HepG2 (cell line): Measurements from ENCODE around the gene TFRC. TPM values are rescaled to one million over a fixed set of nuclear protein-coding genes. Genes with fewer than 3 reads are reported as not detected.
A peak's percentile ranks its signal among the peaks of the same experiment; 100 is the strongest.

Source experiments
- ARNT ChIP-seq: fragments of 450-650 bp; IDR thresholded peaks from 2 replicates; pipeline ENCODE4 v1.6.1; 2017
- BCL6 ChIP-seq: IDR thresholded peaks from 2 replicates; pipeline ENCODE4 v1.6.1; 2016; ENCODE audit warnings: missing genetic modification reagents, missing compliant biosample characterization
- CEBPB ChIP-seq: IDR thresholded peaks from 2 replicates; pipeline ENCODE4 v1.6.1; 2011; ENCODE audit warnings: low read depth, low read length, improper control_type of control experiment, borderline replicate concordance
- FOXK2 ChIP-seq: fragments of 450-650 bp; IDR thresholded peaks from 2 replicates; pipeline ENCODE4 v1.6.1; 2016
- GABPB1 ChIP-seq: IDR thresholded peaks from 2 replicates; pipeline ENCODE4 v1.6.1; 2016; ENCODE audit warnings: mild to moderate bottlenecking, missing genetic modification reagents, moderate library complexity, missing compliant biosample characterization
- NFE2 ChIP-seq: sonication (generic); formaldehyde crosslinking; IDR thresholded peaks from 2 replicates; pipeline ENCODE4 v1.4.0; 2020; ENCODE audit warnings: missing genetic modification reagents
- POLR2G ChIP-seq: fragments of 200-400 bp; formaldehyde crosslinking; IDR thresholded peaks from 2 replicates; pipeline ENCODE4 v1.6.1; 2018; ENCODE audit warnings: mild to moderate bottlenecking, low read depth, low read length, moderate library complexity
- RBAK ChIP-seq: sonication (generic); formaldehyde crosslinking; IDR thresholded peaks from 2 replicates; pipeline ENCODE4 v1.5.1; 2020; ENCODE audit warnings: mild to moderate bottlenecking, missing genetic modification reagents
- SIN3B ChIP-seq: fragments of 150-350 bp; IDR thresholded peaks from 2 replicates; pipeline ENCODE4 v1.6.1; 2014; ENCODE audit warnings: low read length
- SMAD1 ChIP-seq: sonication (generic); formaldehyde crosslinking; IDR thresholded peaks from 2 replicates; pipeline ENCODE4 v1.4.0; 2020; ENCODE audit warnings: missing genetic modification reagents, low read depth, mild to moderate bottlenecking, borderline replicate concordance
- SMARCC2 ChIP-seq: fragments of 450-650 bp; IDR thresholded peaks from 2 replicates; pipeline ENCODE4 v1.6.1; 2017; ENCODE audit warnings: antibody characterized with exemption, mild to moderate bottlenecking
- SOX13 ChIP-seq, 3 experiments: fragments of 450-650 bp in 1 of 3; sonication (generic) in 1 of 3; formaldehyde crosslinking in 1 of 3; IDR thresholded peaks in 2 of 3; conservative IDR thresholded peaks in 1 of 3; 2 replicates each; pipeline versions ENCODE4 v1.5.0 to v1.6.1; 2016 to 2020; ENCODE audit warnings: antibody characterized with exemption in 1 of 3, mild to moderate bottlenecking in 1 of 3, missing compliant biosample characterization in 1 of 3, missing genetic modification reagents in 1 of 3, moderate library complexity in 1 of 3
- SP5 ChIP-seq: IDR thresholded peaks from 2 replicates; pipeline ENCODE4 v1.6.1; 2016; ENCODE audit warnings: low read depth, borderline replicate concordance
- ZBTB8A ChIP-seq: sonication (generic); formaldehyde crosslinking; IDR thresholded peaks from 2 replicates; pipeline ENCODE4 v1.4.0; 2020; ENCODE audit warnings: mild to moderate bottlenecking, low read depth, missing genetic modification reagents, borderline replicate concordance
- ZFY ChIP-seq: sonication (generic); formaldehyde crosslinking; IDR thresholded peaks from 2 replicates; pipeline ENCODE4 v1.4.0; 2020; ENCODE audit warnings: missing genetic modification reagents
- ZNF460 ChIP-seq: sonication (generic); formaldehyde crosslinking; IDR thresholded peaks from 2 replicates; pipeline ENCODE4 v1.5.1; 2020; ENCODE audit warnings: missing genetic modification reagents, mild to moderate bottlenecking, borderline replicate concordance
- ZNF546 ChIP-seq: sonication (generic); formaldehyde crosslinking; conservative IDR thresholded peaks from 2 replicates; pipeline ENCODE4 v1.8.1; 2023; ENCODE audit warnings: mild to moderate bottlenecking, missing genetic modification reagents
- polyA plus RNA-seq, 8 experiments: library from polyadenylated mRNA; depleted of rRNA in 3 of 8; stranded (reverse) in 7 of 8; unstranded in 1 of 8; fragments of >200 nt; fragmentation: Illumina TruSeq in 4 of 8; extraction: Trizol in 4 of 8; gene quantifications; 2 replicates each; pipeline versions ENCODE4 v1.2.1 to v1.2.3, GENCODE V29; 2011 to 2016; ENCODE audit warnings: low read depth in 4 of 8, missing spikeins in 1 of 8, mixed read lengths in 1 of 8; ENCODE audit not compliant: insufficient read depth in 1 of 8
- total RNA-seq, 5 experiments: library from RNA; depleted of rRNA; stranded (reverse); fragments of >200 nt; fragmentation: Illumina TruSeq; extraction: Trizol; gene quantifications; 2 replicates each; pipeline ENCODE4 v1.2.3, GENCODE V29; 2016; ENCODE audit warnings: low read depth in 1 of 5
- TF ChIP-seq, protein P1 (sequence below): fragments of 450-650 bp; IDR thresholded peaks from 2 replicates; pipeline ENCODE4 v1.6.1; 2017
- TF ChIP-seq, protein P2 (sequence below): IDR thresholded peaks from 2 replicates; pipeline ENCODE4 v1.6.1; 2012; ENCODE audit warnings: inconsistent platforms
- TF ChIP-seq, protein P3 (sequence below): sonication (generic); formaldehyde crosslinking; conservative IDR thresholded peaks from 2 replicates; pipeline ENCODE4 v1.4.0; 2020; ENCODE audit warnings: missing genetic modification reagents
- TF ChIP-seq, protein P4 (sequence below): sonication (generic); formaldehyde crosslinking; IDR thresholded peaks from 2 replicates; pipeline ENCODE4 v1.8.1; 2023; ENCODE audit warnings: missing genetic modification reagents, mild to moderate bottlenecking, borderline replicate concordance
- TF ChIP-seq, protein P5 (sequence below): sonication (generic); formaldehyde crosslinking; IDR thresholded peaks from 2 replicates; pipeline ENCODE4 v1.5.0; 2020; ENCODE audit warnings: missing genetic modification reagents, mild to moderate bottlenecking, borderline replicate concordance
- TF ChIP-seq, protein P6 (sequence below): IDR thresholded peaks from 2 replicates; pipeline ENCODE4 v1.6.1; 2016; ENCODE audit warnings: mild to moderate bottlenecking, missing biosample characterization, missing genetic modification reagents
- TF ChIP-seq, protein P7 (sequence below): sonication (generic); formaldehyde crosslinking; IDR thresholded peaks from 2 replicates; pipeline ENCODE4 v1.5.0; 2020; ENCODE audit warnings: missing genetic modification reagents

Gene TFRC
- total and polyA plus RNA-seq, 2 of the 13 experiments (the other 11 are each of a cell fraction or from before 2014, with no cell fraction given): 188 to 274 TPM

DNA sequence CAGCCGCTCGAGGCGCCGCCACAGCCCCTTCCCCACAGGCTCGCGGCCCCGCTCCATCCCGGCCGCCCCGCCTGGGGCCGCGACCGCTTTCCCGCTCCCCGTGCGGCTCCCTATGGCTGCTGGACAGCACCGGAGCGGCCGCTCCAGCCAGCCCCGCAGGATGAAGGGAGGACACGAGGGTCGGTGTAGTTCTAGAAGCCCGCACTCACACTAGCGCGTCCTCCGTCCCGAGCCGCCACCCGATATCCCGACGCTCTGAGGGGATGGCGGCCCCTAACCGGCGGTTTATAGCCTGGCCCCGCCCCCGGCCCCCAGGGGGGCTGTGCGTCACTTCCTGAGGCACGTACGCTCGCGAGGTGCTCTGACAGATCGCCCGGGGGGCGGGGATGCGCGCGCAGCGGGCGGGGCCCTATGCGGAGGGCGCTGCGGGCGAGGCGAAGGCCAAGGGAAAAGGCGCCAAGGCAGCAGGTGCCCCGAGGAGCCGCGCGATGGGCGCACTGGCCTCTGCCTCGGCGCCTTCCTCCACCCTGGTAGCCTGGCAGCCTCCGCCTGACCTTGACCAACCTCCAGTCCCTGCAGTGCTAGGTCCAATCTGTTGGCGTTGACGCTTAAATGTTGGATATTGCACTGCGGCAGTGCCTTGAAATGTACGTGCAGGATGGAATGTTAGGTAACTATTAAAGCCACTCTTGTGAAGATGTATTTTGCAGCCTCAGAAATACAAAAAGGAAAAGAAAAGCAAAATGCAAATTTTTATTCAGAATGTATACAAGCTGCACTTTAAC, at the start of gene TFRC (continued):
- TF ChIP-seq, protein P1, sequence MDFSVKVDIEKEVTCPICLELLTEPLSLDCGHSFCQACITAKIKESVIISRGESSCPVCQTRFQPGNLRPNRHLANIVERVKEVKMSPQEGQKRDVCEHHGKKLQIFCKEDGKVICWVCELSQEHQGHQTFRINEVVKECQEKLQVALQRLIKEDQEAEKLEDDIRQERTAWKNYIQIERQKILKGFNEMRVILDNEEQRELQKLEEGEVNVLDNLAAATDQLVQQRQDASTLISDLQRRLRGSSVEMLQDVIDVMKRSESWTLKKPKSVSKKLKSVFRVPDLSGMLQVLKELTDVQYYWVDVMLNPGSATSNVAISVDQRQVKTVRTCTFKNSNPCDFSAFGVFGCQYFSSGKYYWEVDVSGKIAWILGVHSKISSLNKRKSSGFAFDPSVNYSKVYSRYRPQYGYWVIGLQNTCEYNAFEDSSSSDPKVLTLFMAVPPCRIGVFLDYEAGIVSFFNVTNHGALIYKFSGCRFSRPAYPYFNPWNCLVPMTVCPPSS: no peak
- TF ChIP-seq, protein P2, sequence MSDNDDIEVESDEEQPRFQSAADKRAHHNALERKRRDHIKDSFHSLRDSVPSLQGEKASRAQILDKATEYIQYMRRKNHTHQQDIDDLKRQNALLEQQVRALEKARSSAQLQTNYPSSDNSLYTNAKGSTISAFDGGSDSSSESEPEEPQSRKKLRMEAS: peak; percentile 91
- TF ChIP-seq, protein P3, sequence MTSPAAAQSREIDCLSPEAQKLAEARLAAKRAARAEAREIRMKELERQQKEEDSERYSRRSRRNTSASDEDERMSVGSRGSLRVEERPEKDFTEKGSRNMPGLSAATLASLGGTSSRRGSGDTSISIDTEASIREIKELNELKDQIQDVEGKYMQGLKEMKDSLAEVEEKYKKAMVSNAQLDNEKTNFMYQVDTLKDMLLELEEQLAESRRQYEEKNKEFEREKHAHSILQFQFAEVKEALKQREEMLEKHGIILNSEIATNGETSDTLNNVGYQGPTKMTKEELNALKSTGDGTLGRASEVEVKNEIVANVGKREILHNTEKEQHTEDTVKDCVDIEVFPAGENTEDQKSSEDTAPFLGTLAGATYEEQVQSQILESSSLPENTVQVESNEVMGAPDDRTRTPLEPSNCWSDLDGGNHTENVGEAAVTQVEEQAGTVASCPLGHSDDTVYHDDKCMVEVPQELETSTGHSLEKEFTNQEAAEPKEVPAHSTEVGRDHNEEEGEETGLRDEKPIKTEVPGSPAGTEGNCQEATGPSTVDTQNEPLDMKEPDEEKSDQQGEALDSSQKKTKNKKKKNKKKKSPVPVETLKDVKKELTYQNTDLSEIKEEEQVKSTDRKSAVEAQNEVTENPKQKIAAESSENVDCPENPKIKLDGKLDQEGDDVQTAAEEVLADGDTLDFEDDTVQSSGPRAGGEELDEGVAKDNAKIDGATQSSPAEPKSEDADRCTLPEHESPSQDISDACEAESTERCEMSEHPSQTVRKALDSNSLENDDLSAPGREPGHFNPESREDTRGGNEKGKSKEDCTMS: 0 out of 2 replicates have a peak, but pooled peaks have one; percentile 63
- TF ChIP-seq FOXK2 (no peak), SMAD1 (CRISPR knock-in tag) (peak; percentile 44; the same call in 1 of the 2 replicates), ARNT (no peak), ZNF546 (CRISPR knock-in tag) (peak; percentile 69), CEBPB (no peak), SMARCC2 (no peak), SP5 (CRISPR knock-in tag) (peak; percentile 91), RBAK (CRISPR knock-in tag) (no peak), ZNF460 (CRISPR knock-in tag) (peak; percentile 60; the same call in 1 of the 2 replicates), POLR2G (peak; percentile 99), GABPB1 (CRISPR knock-in tag) (peak; percentile 97), ZBTB8A (peak; percentile 85), NFE2 (CRISPR knock-in tag) (no peak), SIN3B (no peak), ZFY (CRISPR knock-in tag) (peak; percentile 83), SOX13 (IDR thresholded peaks at IDR 0.05) (peak; percentile 80), SOX13 (CRISPR knock-in tag; conservative IDR thresholded peaks at IDR 0.05 in 1 of 2, IDR thresholded peaks at IDR 0.05 in 1 of 2) (peak in 1 of 2 experiments; percentile 50; a peak in 1 of 4 replicates), BCL6 (CRISPR knock-in tag) (peak; percentile 53; the same call in 1 of the 2 replicates)
- TF ChIP-seq, protein P4, sequence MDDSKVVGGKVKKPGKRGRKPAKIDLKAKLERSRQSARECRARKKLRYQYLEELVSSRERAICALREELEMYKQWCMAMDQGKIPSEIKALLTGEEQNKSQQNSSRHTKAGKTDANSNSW (CRISPR knock-in tag): peak; percentile 90; the same call in 1 of the 2 replicates
- TF ChIP-seq, protein P5, sequence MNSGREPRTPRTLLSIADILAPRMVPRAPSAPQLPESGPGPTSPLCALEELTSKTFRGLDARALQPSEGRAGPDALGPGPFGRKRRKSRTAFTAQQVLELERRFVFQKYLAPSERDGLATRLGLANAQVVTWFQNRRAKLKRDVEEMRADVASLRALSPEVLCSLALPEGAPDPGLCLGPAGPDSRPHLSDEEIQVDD (CRISPR knock-in tag): no peak; the same call in 1 of the 2 replicates
- TF ChIP-seq, protein P6, sequence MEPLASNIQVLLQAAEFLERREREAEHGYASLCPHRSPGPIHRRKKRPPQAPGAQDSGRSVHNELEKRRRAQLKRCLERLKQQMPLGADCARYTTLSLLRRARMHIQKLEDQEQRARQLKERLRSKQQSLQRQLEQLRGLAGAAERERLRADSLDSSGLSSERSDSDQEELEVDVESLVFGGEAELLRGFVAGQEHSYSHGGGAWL (CRISPR knock-in tag): peak; percentile 89; the same call in 1 of the 2 replicates
- TF ChIP-seq, protein P7, sequence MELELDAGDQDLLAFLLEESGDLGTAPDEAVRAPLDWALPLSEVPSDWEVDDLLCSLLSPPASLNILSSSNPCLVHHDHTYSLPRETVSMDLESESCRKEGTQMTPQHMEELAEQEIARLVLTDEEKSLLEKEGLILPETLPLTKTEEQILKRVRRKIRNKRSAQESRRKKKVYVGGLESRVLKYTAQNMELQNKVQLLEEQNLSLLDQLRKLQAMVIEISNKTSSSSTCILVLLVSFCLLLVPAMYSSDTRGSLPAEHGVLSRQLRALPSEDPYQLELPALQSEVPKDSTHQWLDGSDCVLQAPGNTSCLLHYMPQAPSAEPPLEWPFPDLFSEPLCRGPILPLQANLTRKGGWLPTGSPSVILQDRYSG (CRISPR knock-in tag): peak; percentile 78; the same call in 1 of the 2 replicates
